RWPE2 (cell line): ENCODE measurements around the gene EIF4E1B.
A peak's percentile ranks its signal among the peaks of the same experiment; 100 is the strongest.

Source experiments
- ATAC-seq: fragments of 200-7000 bp; cut with Tn5 transposase; 3 replicates; pipeline ENCODE4 v1.9.1; 2021; ENCODE audit warnings: low read depth
- DNase-seq: peaks from one replicate; pipeline ENCODE4 v3.0.0-alpha.2; 2020; ENCODE audit warnings: low spot score
- H3K27ac ChIP-seq: fragments of 450-650 bp; 2 replicates; pipeline ENCODE4 v1.5.1; 2017; ENCODE audit warnings: mild to moderate bottlenecking; ENCODE audit not compliant: poor library complexity, severe bottlenecking
- H3K27me3 ChIP-seq: fragments of 250-450 bp; sonication (Bioruptor Pico); 2 replicates; pipeline ENCODE4 v1.5.1; 2021; ENCODE audit warnings: mild to moderate bottlenecking, moderate library complexity; ENCODE audit not compliant: insufficient read depth, poor library complexity, severe bottlenecking
- H3K36me3 ChIP-seq: fragments of 250-450 bp; sonication (Bioruptor Pico); 2 replicates; pipeline ENCODE4 v1.5.1; 2020; ENCODE audit warnings: low read depth, mild to moderate bottlenecking, moderate library complexity
- H3K4me1 ChIP-seq: fragments of 250-450 bp; sonication (Bioruptor Pico); 2 replicates; pipeline ENCODE4 v1.5.1; 2021; ENCODE audit warnings: mild to moderate bottlenecking, moderate library complexity; ENCODE audit not compliant: insufficient read depth, poor library complexity, severe bottlenecking
- H3K4me3 ChIP-seq: fragments of 250-450 bp; sonication (Bioruptor Pico); 2 replicates; pipeline ENCODE4 v1.5.1; 2021; ENCODE audit warnings: mild to moderate bottlenecking, moderate library complexity; ENCODE audit not compliant: severe bottlenecking
- H3K9me3 ChIP-seq: fragments of 250-450 bp; sonication (Bioruptor Pico); 2 replicates; pipeline ENCODE4 v1.5.1; 2021; ENCODE audit warnings: mild to moderate bottlenecking, moderate library complexity; ENCODE audit not compliant: severe bottlenecking
- CTCF ChIP-seq: fragments of 450-650 bp; IDR thresholded peaks from one replicate; pipeline ENCODE4 v1.5.1; 2017; ENCODE audit warnings: mild to moderate bottlenecking, moderate library complexity; ENCODE audit not compliant: poor library complexity, severe bottlenecking

The EIF4E1B gene

GRCh38 chr5:176673651-176674583, 43.4 kb downstream of the EIF4E1B start:
- peaks cover 11% of the 10 kb centered on the region for H3K27me3 ChIP-seq
- no peak for TF ChIP-seq CTCF
- no peaks in the 10 kb centered on the region for H3K9me3 ChIP-seq
- ATAC-seq = no peak
- H3K4me3 ChIP-seq = no peak overlapping the region
- H3K4me1 ChIP-seq = no peaks in the 10 kb centered on the region
- H3K27ac ChIP-seq = no peak overlapping the region
- H3K36me3 ChIP-seq = no peaks in the 10 kb centered on the region
- no peak for DNase-seq

GRCh38 chr5:176674799-176675198, 44.3 kb downstream of the EIF4E1B start:
- no peaks in the 10 kb centered on the region for H3K9me3 ChIP-seq
- H3K27me3 ChIP-seq = peaks cover 18% of the 10 kb centered on the region
- H3K27ac ChIP-seq = no peak overlapping the region
- ATAC-seq (no peak), DNase-seq (no peak)
- no peak overlapping the region for H3K4me3 ChIP-seq
- no peaks in the 10 kb centered on the region for H3K4me1 ChIP-seq
- no peak for TF ChIP-seq CTCF
- no peaks in the 10 kb centered on the region for H3K36me3 ChIP-seq

GRCh38 chr5:176675676-176676360, 45.3 kb downstream of the EIF4E1B start:
- no peak overlapping the region for H3K4me3 ChIP-seq
- H3K4me1 ChIP-seq = no peaks in the 10 kb centered on the region
- peak; percentile 59 for TF ChIP-seq CTCF
- ATAC-seq = peak; percentile 72; the same call in 2 of the 3 replicates
- DNase-seq = no peak
- no peak overlapping the region for H3K27ac ChIP-seq
- no peaks in the 10 kb centered on the region for H3K36me3 ChIP-seq
- H3K9me3 ChIP-seq = no peaks in the 10 kb centered on the region
- H3K27me3 ChIP-seq = peaks cover 25% of the 10 kb centered on the region

- Histone ChIP-seq H3K9me3 (no peaks in the 10 kb centered on the region), H3K4me3 (no peak overlapping the region), H3K27ac (no peak overlapping the region), H3K27me3 (peaks cover 31% of the 10 kb centered on the region), H3K36me3 (no peaks in the 10 kb centered on the region), H3K4me1 (no peaks in the 10 kb centered on the region)
- ATAC-seq = no peak
- DNase-seq = no peak
- TF ChIP-seq CTCF = no peak
Observed at GRCh38 chr5:176676361-176676824, 45.9 kb downstream of the EIF4E1B start.
